Colonic mucosa (tissue), 4 donors: ENCODE measurements around the gene SOBP. TPM values are rescaled to one million over a fixed set of nuclear protein-coding genes. Genes with fewer than 3 reads are reported as not detected.

Experiments used
- DNase-seq: peaks from one replicate; pipeline ENCODE4 v3.0.0-alpha.2; 2020
- H3K27ac ChIP-seq: fragments of 200-600 bp; one replicate; pipeline ENCODE4 v1.8.0; 2021
- H3K27me3 ChIP-seq: fragments of 200-600 bp; one replicate; pipeline ENCODE4 v1.8.0; 2021
- H3K36me3 ChIP-seq: fragments of 200-600 bp; one replicate; pipeline ENCODE4 v1.8.0; 2021
- H3K4me1 ChIP-seq: fragments of 200-600 bp; one replicate; pipeline ENCODE4 v1.8.0; 2021; ENCODE audit warnings: mild to moderate bottlenecking
- H3K4me3 ChIP-seq: fragments of 200-600 bp; one replicate; pipeline ENCODE4 v1.8.0; 2021
- H3K9ac ChIP-seq, 2 donors: one replicate each; pipeline ENCODE4 v1.7.0; 2013; ENCODE audit warnings: control low read depth in 2 of 2, low read depth in 2 of 2, low read length in 2 of 2
- H3K9me3 ChIP-seq: fragments of 200-600 bp; one replicate; pipeline ENCODE4 v1.8.0; 2021
- intact Hi-C: fragments of 100-400 bp; cut with DNase I; formaldehyde crosslinking; loops from one replicate; pipeline ENCODE4 v1.14.1; 2022
- total RNA-seq, 2 donors: library from RNA; stranded (reverse); fragmentation: NEBNext Ultra II Directional in 1 of 2; extraction: Animal tissue kit (Norgen Biotek cat#: 25700) in 1 of 2; gene quantifications; one replicate each; pipeline ENCODE4 v1.2.1, GENCODE V29; 2021
- TF ChIP-seq, protein P1 (sequence below): fragments of 200-600 bp; IDR thresholded peaks from one replicate; pipeline ENCODE4 v1.8.0; 2022; ENCODE audit warnings: antibody characterized with exemption, mild to moderate bottlenecking
- donor health status: healthy.
- donor health status: DM: no; HTN: no; CAD: no.
- donor health status: DM: no; HTN: no; CAD: no.

Gene SOBP
- total RNA-seq, 2 donors from 2014 or later: 0.67 to 3.4 TPM

DNA sequence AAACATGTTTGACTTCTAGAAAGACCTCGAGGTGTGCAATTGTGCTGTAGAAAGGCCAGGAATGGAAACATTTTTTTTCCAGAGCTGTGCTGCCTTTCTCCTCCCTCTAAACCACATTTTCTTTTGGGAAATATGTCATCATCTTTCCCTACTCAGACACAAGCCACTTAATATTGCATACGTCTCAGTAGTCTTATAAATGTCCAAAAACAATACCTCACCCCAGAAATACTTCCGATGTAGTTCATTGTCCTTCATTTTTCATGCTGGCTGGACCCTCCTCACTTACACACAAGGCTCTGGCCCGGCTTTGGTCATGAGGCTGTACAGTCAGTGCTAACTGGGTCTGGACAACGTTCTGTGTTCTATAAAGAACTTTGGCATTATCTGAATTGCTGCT lies 207.8 kb downstream of the SOBP start:
- Histone ChIP-seq H3K27me3 (no peaks in the 10 kb centered on the region), H3K9me3 (no peaks in the 10 kb centered on the region), H3K36me3 (no peaks in the 10 kb centered on the region), H3K27ac (no peak overlapping the region), H3K4me1 (no peaks in the 10 kb centered on the region), H3K4me3 (no peak overlapping the region), H3K9ac (no peak overlapping the region)
- intact Hi-C loops: no loop called here
- DNase-seq: no peak
- TF ChIP-seq, protein P1, sequence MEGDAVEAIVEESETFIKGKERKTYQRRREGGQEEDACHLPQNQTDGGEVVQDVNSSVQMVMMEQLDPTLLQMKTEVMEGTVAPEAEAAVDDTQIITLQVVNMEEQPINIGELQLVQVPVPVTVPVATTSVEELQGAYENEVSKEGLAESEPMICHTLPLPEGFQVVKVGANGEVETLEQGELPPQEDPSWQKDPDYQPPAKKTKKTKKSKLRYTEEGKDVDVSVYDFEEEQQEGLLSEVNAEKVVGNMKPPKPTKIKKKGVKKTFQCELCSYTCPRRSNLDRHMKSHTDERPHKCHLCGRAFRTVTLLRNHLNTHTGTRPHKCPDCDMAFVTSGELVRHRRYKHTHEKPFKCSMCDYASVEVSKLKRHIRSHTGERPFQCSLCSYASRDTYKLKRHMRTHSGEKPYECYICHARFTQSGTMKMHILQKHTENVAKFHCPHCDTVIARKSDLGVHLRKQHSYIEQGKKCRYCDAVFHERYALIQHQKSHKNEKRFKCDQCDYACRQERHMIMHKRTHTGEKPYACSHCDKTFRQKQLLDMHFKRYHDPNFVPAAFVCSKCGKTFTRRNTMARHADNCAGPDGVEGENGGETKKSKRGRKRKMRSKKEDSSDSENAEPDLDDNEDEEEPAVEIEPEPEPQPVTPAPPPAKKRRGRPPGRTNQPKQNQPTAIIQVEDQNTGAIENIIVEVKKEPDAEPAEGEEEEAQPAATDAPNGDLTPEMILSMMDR: no peak

DNA sequence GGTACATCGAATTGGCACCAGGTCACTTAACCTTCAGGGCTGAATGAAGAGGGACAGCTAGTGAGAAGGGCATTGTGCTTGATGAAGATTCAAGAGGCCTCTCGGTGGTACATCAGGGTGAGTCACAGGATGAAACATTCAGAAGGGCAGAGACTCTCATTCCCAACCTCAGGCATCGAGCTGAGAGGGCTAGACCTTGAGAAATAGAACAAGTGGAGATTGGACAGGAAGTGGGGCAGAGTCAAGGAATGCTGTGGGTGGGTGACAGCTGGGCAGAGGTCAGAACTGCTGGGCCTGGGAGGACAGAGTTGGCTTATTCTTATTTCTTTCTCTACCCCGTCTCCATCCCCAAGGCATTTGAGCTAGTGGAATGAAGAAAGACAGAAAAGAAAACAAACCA lies 208.2 kb downstream of the SOBP start:
- TF ChIP-seq, protein P1: no peak
- intact Hi-C loops: no loop called here
- no peak for DNase-seq
- Histone ChIP-seq H3K4me1 (no peaks in the 10 kb centered on the region), H3K9me3 (no peaks in the 10 kb centered on the region), H3K27me3 (no peaks in the 10 kb centered on the region), H3K27ac (no peak overlapping the region), H3K4me3 (no peak overlapping the region), H3K36me3 (no peaks in the 10 kb centered on the region), H3K9ac (no peak overlapping the region)

DNA sequence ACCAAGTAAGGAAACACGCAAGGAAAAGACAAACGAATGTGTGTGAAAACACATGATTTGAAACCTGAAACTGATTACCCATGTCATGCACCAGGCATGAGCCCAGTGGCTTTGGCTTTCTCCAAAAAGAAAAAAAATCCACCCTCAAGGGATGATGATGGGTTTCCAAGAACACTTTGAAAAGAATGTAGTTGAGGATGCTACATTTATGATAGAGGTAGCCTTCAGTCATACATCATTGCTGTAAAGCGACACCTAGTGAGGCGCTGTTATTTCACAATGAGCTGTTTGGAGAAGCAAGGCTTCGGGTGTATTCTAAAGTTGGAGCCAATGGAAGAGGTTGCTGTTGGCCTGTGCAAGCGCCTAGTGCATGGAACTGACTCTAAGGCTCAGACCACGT lies 209.3 kb downstream of the SOBP start:
- no peak overlapping the region for H3K9ac ChIP-seq
- H3K27ac ChIP-seq: no peak overlapping the region
- H3K36me3 ChIP-seq: no peaks in the 10 kb centered on the region
- intact Hi-C loops: no loop called here
- H3K4me3 ChIP-seq: no peak overlapping the region
- no peaks in the 10 kb centered on the region for H3K4me1 ChIP-seq
- no peaks in the 10 kb centered on the region for H3K27me3 ChIP-seq
- DNase-seq: no peak
- H3K9me3 ChIP-seq: no peaks in the 10 kb centered on the region
- TF ChIP-seq, protein P1: no peak

DNA sequence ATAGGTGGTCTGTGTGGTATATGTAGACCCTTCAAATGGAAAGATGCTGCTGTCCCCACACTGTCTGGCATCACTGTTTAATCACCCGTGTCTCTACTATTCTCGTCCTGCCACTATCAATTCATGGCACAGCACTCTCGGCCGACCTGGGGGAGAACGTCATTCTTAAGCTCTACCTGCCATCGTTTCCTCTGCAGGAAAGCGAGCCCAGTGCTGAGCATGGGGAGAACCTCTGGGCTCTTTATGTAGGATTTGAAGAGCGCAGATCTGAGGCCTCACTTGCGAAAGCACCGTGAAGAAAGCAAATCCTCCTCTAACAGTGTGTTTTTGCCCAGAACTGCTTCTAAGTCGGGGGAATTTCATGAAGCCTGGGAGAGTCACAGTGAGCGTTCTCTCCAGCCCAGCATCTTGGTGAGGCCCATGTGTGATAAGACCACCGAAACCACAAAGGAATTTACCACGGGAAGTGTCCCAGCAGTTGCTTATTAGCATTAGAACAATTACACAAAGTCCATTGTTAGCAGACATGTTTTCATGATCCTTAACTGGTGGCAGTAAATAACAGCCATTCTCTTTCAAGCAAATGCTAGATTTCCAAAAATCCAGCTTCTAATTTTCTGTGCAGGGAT lies 209.9 kb downstream of the SOBP start:
- intact Hi-C loops: no loop called here
- Histone ChIP-seq H3K4me3 (no peak overlapping the region), H3K4me1 (no peaks in the 10 kb centered on the region), H3K27me3 (no peaks in the 10 kb centered on the region), H3K9ac (no peak overlapping the region), H3K9me3 (no peaks in the 10 kb centered on the region), H3K36me3 (no peaks in the 10 kb centered on the region), H3K27ac (no peak overlapping the region)
- no peak for DNase-seq
- TF ChIP-seq, protein P1: no peak

DNA sequence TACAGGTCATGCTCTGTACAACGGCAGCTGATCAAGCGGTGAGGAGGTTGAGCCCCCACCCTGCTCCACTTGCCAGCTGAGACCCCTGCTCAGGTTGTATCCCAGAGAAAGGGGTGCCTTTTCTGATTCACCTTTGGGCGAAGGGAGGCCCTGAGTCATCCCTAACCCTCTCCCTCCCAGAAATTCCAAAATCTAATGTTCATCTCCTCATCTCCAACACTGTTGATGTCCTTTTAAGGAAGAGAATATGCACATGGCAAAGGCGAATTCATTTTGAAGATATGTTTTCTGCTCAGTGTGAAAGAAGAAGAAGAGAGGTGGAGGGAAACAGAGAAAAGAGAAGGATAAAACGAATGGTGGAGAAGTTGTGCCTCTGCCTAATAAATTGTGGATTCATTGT lies 213.7 kb downstream of the SOBP start:
- intact Hi-C loops: no loop called here
- H3K27me3 ChIP-seq: no peaks in the 10 kb centered on the region
- H3K27ac ChIP-seq: no peak overlapping the region
- no peaks in the 10 kb centered on the region for H3K9me3 ChIP-seq
- TF ChIP-seq, protein P1: no peak
- no peaks in the 10 kb centered on the region for H3K36me3 ChIP-seq
- no peak for DNase-seq
- no peak overlapping the region for H3K9ac ChIP-seq
- H3K4me1 ChIP-seq: no peaks in the 10 kb centered on the region
- no peak overlapping the region for H3K4me3 ChIP-seq
